ENCODE results near the gene PKM. TPM values are rescaled to one million over a fixed set of nuclear protein-coding genes. Genes with fewer than 3 reads are reported as not detected.

PKM gene
- total and polyA plus RNA-seq, 4 donors: 12.9 to 61.2 (median 29.7) TPM

- H3K4me1 ChIP-seq (ENCODE audit: control insufficient read depth in 4 of 4, insufficient read depth in 4 of 4, low read length in 3 of 4): peaks cover 0 to 2% (median 0%) of the 10 kb centered on the region in 4 donors
- no peak overlapping the region for H3K4me3 ChIP-seq (ENCODE audit: low read depth in 1 of 3, low read length in 3 of 3)
- WGBS: 95% methylated on average over 4 of the region's 4 CpGs
- H3K27ac ChIP-seq (ENCODE audit: low read depth in 1 of 2, low read length in 2 of 2): no peak overlapping the region
- no peak for DNase-seq (ENCODE audit: low spot score)
- H3K9ac ChIP-seq (ENCODE audit: low read depth in 1 of 2, low read length in 2 of 2): no peak overlapping the region
- H3K36me3 ChIP-seq (ENCODE audit: control insufficient read depth in 4 of 4, insufficient read depth in 3 of 4, low read depth in 1 of 4, low read length in 3 of 4): peaks cover 0 to 5% (median 0%) of the 10 kb centered on the region in 4 donors
- H3K9me3 ChIP-seq (ENCODE audit: control insufficient read depth in 4 of 4, low read length in 3 of 4): no peaks in the 10 kb centered on the region
- H3K27me3 ChIP-seq (ENCODE audit: control insufficient read depth in 4 of 4, insufficient read depth in 4 of 4, low read length in 3 of 4): no peaks in the 10 kb centered on the region
- no peak for TF ChIP-seq SP1 (IDR thresholded peaks at IDR 0.05)
- no peak for TF ChIP-seq NR2F2 (IDR thresholded peaks at IDR 0.05)
- TF ChIP-seq TAF1 (conservative IDR thresholded peaks at IDR 0.05): no peak
- TF ChIP-seq RXRA (IDR thresholded peaks at IDR 0.05): no peak
- TF ChIP-seq REST (IDR thresholded peaks at IDR 0.05): no peak
- no peak for TF ChIP-seq CTCF (IDR thresholded peaks at IDR 0.05; ENCODE audit: low read depth, low read length, missing input control)
- no peak for TF ChIP-seq HNF4A (conservative IDR thresholded peaks at IDR 0.05)
- no peak for TF ChIP-seq MAX (IDR thresholded peaks at IDR 0.05)
- no peak for TF ChIP-seq ZBTB33 (IDR thresholded peaks at IDR 0.05)
- no peak for TF ChIP-seq RAD21 (IDR thresholded peaks at IDR 0.05)
- TF ChIP-seq YY1 (IDR thresholded peaks at IDR 0.05): no peak
- TF ChIP-seq FOXA2 (IDR thresholded peaks at IDR 0.05): no peak
- TF ChIP-seq GABPA (IDR thresholded peaks at IDR 0.05 in 1 of 2, conservative IDR thresholded peaks at IDR 0.05 in 1 of 2): no peak
- TF ChIP-seq EGR1 (IDR thresholded peaks at IDR 0.05; ENCODE audit: low read depth in 2 of 2): no peak
- no peak for TF ChIP-seq JUND (IDR thresholded peaks at IDR 0.05)
- TF ChIP-seq HNF4G (IDR thresholded peaks at IDR 0.05): no peak
- TF ChIP-seq FOXA1 (IDR thresholded peaks at IDR 0.05): no peak
- no peak for TF ChIP-seq ATF3 (IDR thresholded peaks at IDR 0.05)
Measured at GRCh38 chr15:72222393-72222792, 8.6 kb downstream of the PKM start.
